H9 (cell line): ENCODE measurements around the gene RWDD2A. TPM values are rescaled to one million over a fixed set of nuclear protein-coding genes. Genes with fewer than 3 reads are reported as not detected.

ENCODE experiments used
- DNase-seq: peaks from one replicate; pipeline ENCODE4 v3.0.0-alpha.2; 2017
- H2AFZ ChIP-seq: one replicate; pipeline ENCODE4 v1.6.1; 2013; ENCODE audit warnings: mild to moderate bottlenecking, low read length, control low read depth, moderate library complexity
- H2AK5ac ChIP-seq: 2 replicates; pipeline ENCODE4 v1.6.1; 2013; ENCODE audit warnings: low read length, control low read depth, mixed read lengths; ENCODE audit not compliant: insufficient read length
- H2BK120ac ChIP-seq: one replicate; pipeline ENCODE4 v1.6.1; 2013; ENCODE audit warnings: low read depth, mild to moderate bottlenecking, low read length, control low read depth, inconsistent platforms; ENCODE audit not compliant: poor library complexity, severe bottlenecking
- H2BK12ac ChIP-seq: 2 replicates; pipeline ENCODE4 v1.6.1; 2013; ENCODE audit warnings: low read length, control low read depth, mixed read lengths, low read depth; ENCODE audit not compliant: insufficient read length
- H2BK15ac ChIP-seq: 2 replicates; pipeline ENCODE4 v1.6.1; 2013; ENCODE audit warnings: low read depth, low read length, control low read depth
- H2BK20ac ChIP-seq: one replicate; pipeline ENCODE4 v1.6.1; 2013; ENCODE audit warnings: low read depth, mild to moderate bottlenecking, low read length, control low read depth, inconsistent platforms; ENCODE audit not compliant: poor library complexity, severe bottlenecking
- H2BK5ac ChIP-seq: 2 replicates; pipeline ENCODE4 v1.6.1; 2013; ENCODE audit warnings: low read length, control low read depth, mixed read lengths; ENCODE audit not compliant: insufficient read length
- H3K14ac ChIP-seq: 2 replicates; pipeline ENCODE4 v1.6.1; 2013; ENCODE audit warnings: low read length, control low read depth; ENCODE audit not compliant: insufficient read depth
- H3K18ac ChIP-seq: 2 replicates; pipeline ENCODE4 v1.6.1; 2013; ENCODE audit warnings: low read depth, mild to moderate bottlenecking, mixed read lengths, low read length, control low read depth; ENCODE audit not compliant: insufficient read length
- H3K23ac ChIP-seq: 2 replicates; pipeline ENCODE4 v1.6.1; 2013; ENCODE audit warnings: low read length, control low read depth, mixed read lengths, low read depth; ENCODE audit not compliant: insufficient read length
- H3K23me2 ChIP-seq: 2 replicates; pipeline ENCODE4 v1.6.1; 2013; ENCODE audit warnings: low read depth, mild to moderate bottlenecking, mixed read lengths, low read length, control low read depth; ENCODE audit not compliant: insufficient read length, poor library complexity, severe bottlenecking
- H3K27ac ChIP-seq: 2 replicates; pipeline ENCODE4 v1.5.1; 2013; ENCODE audit warnings: low read length, control low read depth, mixed read lengths, low read depth; ENCODE audit not compliant: insufficient read length
- H3K27me3 ChIP-seq: 2 replicates; pipeline ENCODE4 v1.6.1; 2013; ENCODE audit warnings: low read length, control low read depth, inconsistent platforms; ENCODE audit not compliant: insufficient read depth
- H3K4ac ChIP-seq: 2 replicates; pipeline ENCODE4 v1.6.1; 2013; ENCODE audit warnings: low read depth, mild to moderate bottlenecking, control low read depth, inconsistent platforms, low read length, moderate library complexity
- H3K4me1 ChIP-seq: 2 replicates; pipeline ENCODE4 v1.6.1; 2013; ENCODE audit warnings: low read length, control low read depth, inconsistent platforms; ENCODE audit not compliant: insufficient read depth
- H3K4me2 ChIP-seq: 2 replicates; pipeline ENCODE4 v1.6.1; 2013; ENCODE audit warnings: low read length, control low read depth, mixed read lengths; ENCODE audit not compliant: insufficient read length, insufficient read depth
- H3K56ac ChIP-seq: 2 replicates; pipeline ENCODE4 v1.6.1; 2013; ENCODE audit warnings: low read depth, mild to moderate bottlenecking, mixed read lengths, low read length, control low read depth; ENCODE audit not compliant: insufficient read length
- H3K79me1 ChIP-seq: 2 replicates; pipeline ENCODE4 v1.6.1; 2013; ENCODE audit warnings: low read depth, mild to moderate bottlenecking, moderate library complexity, low read length, control low read depth, inconsistent platforms; ENCODE audit not compliant: insufficient read depth, poor library complexity, severe bottlenecking
- H3K79me2 ChIP-seq: 2 replicates; pipeline ENCODE4 v1.6.1; 2013; ENCODE audit warnings: low read length, control low read depth, inconsistent platforms; ENCODE audit not compliant: insufficient read depth
- H3K9ac ChIP-seq: 2 replicates; pipeline ENCODE4 v1.6.1; 2013; ENCODE audit warnings: low read length, control low read depth, mixed read lengths; ENCODE audit not compliant: insufficient read length; ENCODE audit errors: extremely low read depth
- H3K9me3 ChIP-seq: one replicate; pipeline ENCODE4 v1.6.1; 2013; ENCODE audit warnings: low read depth, low read length, inconsistent platforms; ENCODE audit not compliant: control insufficient read depth
- H3T11ph ChIP-seq: one replicate; pipeline ENCODE4 v1.6.1; 2013; ENCODE audit warnings: mild to moderate bottlenecking, low read length, control low read depth, inconsistent platforms
- H4K20me1 ChIP-seq: one replicate; pipeline ENCODE4 v1.6.1; 2013; ENCODE audit not compliant: control insufficient read depth, insufficient read length, insufficient read depth
- H4K5ac ChIP-seq: 2 replicates; pipeline ENCODE4 v1.6.1; 2013; ENCODE audit warnings: low read depth, mild to moderate bottlenecking, mixed read lengths, low read length, control low read depth; ENCODE audit not compliant: insufficient read length
- H4K8ac ChIP-seq: replicated peaks from 2 replicates; pipeline ENCODE4 v1.6.1; 2013; ENCODE audit warnings: low read length, control low read depth, mixed read lengths, low read depth; ENCODE audit not compliant: insufficient read length
- H4K91ac ChIP-seq: 2 replicates; pipeline ENCODE4 v1.6.1; 2013; ENCODE audit warnings: low read depth, mild to moderate bottlenecking, moderate library complexity, mixed read lengths, low read length, control low read depth; ENCODE audit not compliant: insufficient read length
- H3K27ac Mint-ChIP-seq, 3 experiments: 2 replicates in 2 of 3; 3 replicates in 1 of 3; pipeline ENCODE4 v1.8.0; 2020 to 2021; ENCODE audit warnings: mixed read lengths in 3 of 3, mild to moderate bottlenecking in 1 of 3, moderate library complexity in 1 of 3
- H3K27me3 Mint-ChIP-seq: 2 replicates; pipeline ENCODE4 v1.8.0; 2021; ENCODE audit warnings: low read depth, mild to moderate bottlenecking, moderate library complexity, mixed read lengths
- H3K36me3 Mint-ChIP-seq, 3 experiments: 2 replicates in 2 of 3; 3 replicates in 1 of 3; pipeline ENCODE4 v1.8.0; 2020 to 2021; ENCODE audit warnings: low read depth in 3 of 3, mixed read lengths in 3 of 3; ENCODE audit not compliant: insufficient read depth in 1 of 3
- H3K4me1 Mint-ChIP-seq, 2 experiments: 2 replicates each; pipeline ENCODE4 v1.8.0; 2020; ENCODE audit warnings: mixed read lengths in 2 of 2
- H3K4me3 Mint-ChIP-seq, 2 experiments: 2 replicates in 1 of 2; 3 replicates in 1 of 2; pipeline ENCODE4 v1.8.0; 2020 to 2021; ENCODE audit warnings: mild to moderate bottlenecking in 2 of 2, mixed read lengths in 2 of 2, moderate library complexity in 1 of 2
- H3K9me3 Mint-ChIP-seq, 2 experiments: 2 replicates in 1 of 2; 3 replicates in 1 of 2; pipeline ENCODE4 v1.8.0; 2020; ENCODE audit warnings: mild to moderate bottlenecking in 2 of 2, mixed read lengths in 2 of 2, moderate library complexity in 1 of 2
- WGBS: extraction: QIAGEN DNeasy Blood & Tissue Kit; methylation state at CpG from one replicate; pipeline ENCODE4 v1.1.7; 2013; ENCODE audit warnings: missing lambda C conversion rate, low lambda C conversion rate, mixed read lengths; ENCODE audit not compliant: insufficient read length; ENCODE audit errors: extremely low coverage; 5-methylcytosine and 5-hydroxymethylcytosine counted together
- total RNA-seq: library from RNA; stranded (reverse); gene quantifications from 2 replicates; pipeline ENCODE4 v1.2.1, GENCODE V29; 2021
- TF ChIP-seq, protein P1 (sequence below): fragments of 200-600 bp; sonication (generic); conservative IDR thresholded peaks from 3 replicates; pipeline ENCODE4 v1.8.0; 2021; ENCODE audit warnings: antibody characterized with exemption, mild to moderate bottlenecking

Gene RWDD2A
- total RNA-seq, 1 experiment from 2014 or later, result 3.2 TPM

DNA sequence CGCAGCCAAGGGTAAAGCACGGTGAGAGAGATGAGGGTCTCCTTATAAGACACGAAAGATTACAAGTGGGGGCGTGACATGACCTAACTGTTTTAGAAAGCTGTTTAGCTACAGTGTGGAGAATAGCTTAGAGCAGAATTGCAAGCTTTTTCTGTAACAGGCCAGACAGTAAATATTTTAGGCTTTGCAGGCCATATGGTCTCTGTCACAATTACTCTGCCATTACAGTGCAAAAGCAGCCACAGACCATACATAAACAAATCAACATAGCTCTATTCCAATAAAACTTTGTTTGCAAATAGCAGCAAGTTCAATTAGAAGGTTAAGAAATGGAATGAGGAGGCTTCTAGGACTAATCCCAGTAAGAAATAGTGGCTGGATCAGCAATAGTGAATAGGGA is 16.9 kb upstream of the RWDD2A start:
- no peak overlapping the region for H4K8ac ChIP-seq
- Mint-ChIP-seq H3K4me1 (peaks cover 2 to 3% of the 10 kb centered on the region in 2 experiments), H3K36me3 (peaks cover 14 to 73% (median 67%) of the 10 kb centered on the region in 3 experiments; a peak in 6 of 7 replicates), H3K9me3 (no peaks in the 10 kb centered on the region), H3K27ac (peak overlapping the region in 1 of 3 experiments; percentile 58; a peak in 2 of 7 replicates), H3K27me3 (no peaks in the 10 kb centered on the region), H3K4me3 (no peak overlapping the region)
- H3K23ac ChIP-seq, result no peak overlapping the region
- no peak overlapping the region for H3K56ac ChIP-seq
- H2AFZ ChIP-seq, result no peak overlapping the region
- no peak overlapping the region for H3T11ph ChIP-seq
- no peak overlapping the region for H2AK5ac ChIP-seq
- H3K14ac ChIP-seq, result no peak overlapping the region
- H2BK5ac ChIP-seq, result no peak overlapping the region
- no peak overlapping the region for H2BK15ac ChIP-seq
- TF ChIP-seq, protein P1, sequence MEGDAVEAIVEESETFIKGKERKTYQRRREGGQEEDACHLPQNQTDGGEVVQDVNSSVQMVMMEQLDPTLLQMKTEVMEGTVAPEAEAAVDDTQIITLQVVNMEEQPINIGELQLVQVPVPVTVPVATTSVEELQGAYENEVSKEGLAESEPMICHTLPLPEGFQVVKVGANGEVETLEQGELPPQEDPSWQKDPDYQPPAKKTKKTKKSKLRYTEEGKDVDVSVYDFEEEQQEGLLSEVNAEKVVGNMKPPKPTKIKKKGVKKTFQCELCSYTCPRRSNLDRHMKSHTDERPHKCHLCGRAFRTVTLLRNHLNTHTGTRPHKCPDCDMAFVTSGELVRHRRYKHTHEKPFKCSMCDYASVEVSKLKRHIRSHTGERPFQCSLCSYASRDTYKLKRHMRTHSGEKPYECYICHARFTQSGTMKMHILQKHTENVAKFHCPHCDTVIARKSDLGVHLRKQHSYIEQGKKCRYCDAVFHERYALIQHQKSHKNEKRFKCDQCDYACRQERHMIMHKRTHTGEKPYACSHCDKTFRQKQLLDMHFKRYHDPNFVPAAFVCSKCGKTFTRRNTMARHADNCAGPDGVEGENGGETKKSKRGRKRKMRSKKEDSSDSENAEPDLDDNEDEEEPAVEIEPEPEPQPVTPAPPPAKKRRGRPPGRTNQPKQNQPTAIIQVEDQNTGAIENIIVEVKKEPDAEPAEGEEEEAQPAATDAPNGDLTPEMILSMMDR, result no peak
- H4K20me1 ChIP-seq, result no peaks in the 10 kb centered on the region
- H3K27me3 ChIP-seq, result no peaks in the 10 kb centered on the region
- H3K4me1 ChIP-seq, result no peaks in the 10 kb centered on the region
- no CpG with 5 or more reads among the region's 4 CpGs for WGBS
- H3K18ac ChIP-seq, result no peak overlapping the region
- no peaks in the 10 kb centered on the region for H3K9me3 ChIP-seq
- no peak for DNase-seq
- no peaks in the 10 kb centered on the region for H3K23me2 ChIP-seq
- no peak overlapping the region for H3K27ac ChIP-seq
- H3K4ac ChIP-seq, result no peak overlapping the region
- no peak overlapping the region for H2BK20ac ChIP-seq
- no peak overlapping the region for H4K5ac ChIP-seq
- no peak overlapping the region for H2BK12ac ChIP-seq
- no peak overlapping the region for H2BK120ac ChIP-seq
- H3K9ac ChIP-seq, result no peak overlapping the region
- no peaks in the 10 kb centered on the region for H3K79me2 ChIP-seq
- no peak overlapping the region for H4K91ac ChIP-seq
- H3K79me1 ChIP-seq, result no peaks in the 10 kb centered on the region
- no peak overlapping the region for H3K4me2 ChIP-seq
